GM12865 (cell line): ENCODE data around the gene FAM131C.

Source experiments
- DNase-seq: peaks from one replicate; pipeline ENCODE4 v3.0.0; 2010; ENCODE audit warnings: low read depth
- H3K4me3 ChIP-seq: 2 replicates; pipeline ENCODE4 v1.5.1; 2011; ENCODE audit warnings: mild to moderate bottlenecking, low read depth, low read length, control low read depth
- CTCF ChIP-seq: IDR thresholded peaks from 2 replicates; pipeline ENCODE4 v1.5.1; 2011; ENCODE audit warnings: low read length, control low read depth, low read depth, inconsistent platforms; ENCODE audit not compliant: insufficient read depth; ENCODE audit errors: missing control alignments

FAM131C gene

DNA sequence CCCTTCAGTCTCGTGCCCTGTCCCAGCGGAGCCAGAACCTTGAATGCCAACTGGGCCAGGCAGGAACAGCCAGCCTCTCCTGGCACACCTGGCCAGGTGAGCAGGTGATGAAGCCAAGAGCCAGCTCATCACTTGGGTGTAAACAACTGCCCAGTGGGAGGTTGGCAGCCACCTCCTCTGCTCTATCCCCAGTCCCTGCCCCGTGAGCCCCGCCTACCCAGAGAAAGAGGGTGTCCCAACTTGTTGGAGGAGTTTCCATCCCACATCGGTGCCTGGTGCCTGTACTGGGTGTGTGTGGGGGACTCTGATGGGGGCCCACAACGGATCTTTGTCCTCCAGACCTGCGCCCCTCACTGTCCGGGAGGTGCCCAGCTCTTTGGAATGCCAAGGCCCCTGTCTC is 17.8 kb upstream of the FAM131C start:
- no peak overlapping the region for H3K4me3 ChIP-seq
- TF ChIP-seq CTCF = no peak
- DNase-seq = no peak

GRCh38 chr1:16090076-16090826 is 16.8 kb upstream of the FAM131C start:
- DNase-seq = no peak
- no peak overlapping the region for H3K4me3 ChIP-seq
- no peak for TF ChIP-seq CTCF

- DNase-seq = no peak
- no peak for TF ChIP-seq CTCF
- no peak overlapping the region for H3K4me3 ChIP-seq
Measured at GRCh38 chr1:16088996-16089395, 15.5 kb upstream of the FAM131C start.

DNA sequence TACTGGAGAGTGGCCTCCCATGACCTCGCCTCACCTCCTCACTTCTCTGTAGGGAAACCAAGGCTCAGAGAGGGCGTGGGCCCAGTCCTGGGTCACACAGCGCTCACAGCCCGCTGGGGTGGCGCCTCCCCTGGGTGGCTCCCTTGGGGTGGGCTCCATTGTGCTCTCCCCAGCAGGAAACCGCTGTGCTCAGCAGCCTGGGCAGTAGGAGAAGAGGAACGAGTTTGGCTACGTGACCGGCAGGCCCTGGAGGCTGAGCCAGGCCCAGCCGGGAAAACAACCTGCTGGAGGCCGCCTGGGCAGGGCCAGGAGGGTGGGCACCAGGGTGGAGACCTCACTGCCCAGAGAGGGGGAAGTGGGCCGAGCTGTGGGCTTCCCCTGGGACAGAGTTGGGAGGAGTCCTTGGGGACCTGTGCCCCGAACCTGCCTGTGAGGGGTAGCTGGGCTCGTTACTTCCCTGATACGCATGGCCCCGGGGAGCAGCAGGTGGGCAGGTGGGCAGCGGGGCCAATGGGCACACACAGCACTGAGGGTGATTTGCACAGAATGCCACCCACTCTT is 15.0 kb upstream of the FAM131C start:
- no peak for TF ChIP-seq CTCF
- no peak for DNase-seq
- H3K4me3 ChIP-seq = no peak overlapping the region

- no peak overlapping the region for H3K4me3 ChIP-seq
- TF ChIP-seq CTCF = no peak
- DNase-seq = no peak
Measured at GRCh38 chr1:16087733-16088132, 14.3 kb upstream of the FAM131C start.

DNA sequence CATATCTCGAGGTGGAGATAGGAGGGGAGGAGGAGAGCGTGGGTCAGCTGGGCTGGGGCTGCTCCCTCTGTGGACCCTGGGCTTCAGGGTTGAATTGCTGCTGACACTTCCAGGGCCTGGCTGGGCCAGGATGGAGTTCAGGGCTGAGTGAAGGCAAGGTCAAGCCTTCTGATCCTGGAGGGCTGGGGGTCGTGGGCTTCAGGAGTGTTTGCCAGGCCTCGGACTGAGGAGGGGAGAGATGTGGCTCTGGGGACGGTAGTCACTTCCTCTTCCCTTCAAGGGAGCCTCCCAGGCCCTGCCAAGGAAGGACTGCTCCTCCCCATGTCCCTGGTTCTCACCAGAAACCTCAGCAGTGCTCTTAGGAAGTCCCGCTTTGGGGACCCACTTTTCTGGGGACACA is 12.1 kb upstream of the FAM131C start:
- DNase-seq = no peak
- no peak for TF ChIP-seq CTCF
- H3K4me3 ChIP-seq = no peak overlapping the region

- H3K4me3 ChIP-seq = no peak overlapping the region
- no peak for DNase-seq
- TF ChIP-seq CTCF = no peak
Measured at GRCh38 chr1:16083486-16083885, 10.0 kb upstream of the FAM131C start.
